GM19467 (cell line): Measurements from ENCODE around the gene GRIN1.

ENCODE experiments used
- ATAC-seq: cut with Tn5 transposase; IDR thresholded peaks from one replicate; pipeline ENCODE4 v1.9.1; 2021; ENCODE audit warnings: mild to moderate bottlenecking, moderate library complexity; ENCODE audit not compliant: unreplicated experiment

GRIN1 gene

GRCh38 chr9:137138722-137139467, at the start of gene GRIN1:
Gene GRIN1, plus strand, starts transcription at chr9:137139154. Its CDS starts 333 bp downstream, at chr9:137139487.
- no peak for ATAC-seq

DNA sequence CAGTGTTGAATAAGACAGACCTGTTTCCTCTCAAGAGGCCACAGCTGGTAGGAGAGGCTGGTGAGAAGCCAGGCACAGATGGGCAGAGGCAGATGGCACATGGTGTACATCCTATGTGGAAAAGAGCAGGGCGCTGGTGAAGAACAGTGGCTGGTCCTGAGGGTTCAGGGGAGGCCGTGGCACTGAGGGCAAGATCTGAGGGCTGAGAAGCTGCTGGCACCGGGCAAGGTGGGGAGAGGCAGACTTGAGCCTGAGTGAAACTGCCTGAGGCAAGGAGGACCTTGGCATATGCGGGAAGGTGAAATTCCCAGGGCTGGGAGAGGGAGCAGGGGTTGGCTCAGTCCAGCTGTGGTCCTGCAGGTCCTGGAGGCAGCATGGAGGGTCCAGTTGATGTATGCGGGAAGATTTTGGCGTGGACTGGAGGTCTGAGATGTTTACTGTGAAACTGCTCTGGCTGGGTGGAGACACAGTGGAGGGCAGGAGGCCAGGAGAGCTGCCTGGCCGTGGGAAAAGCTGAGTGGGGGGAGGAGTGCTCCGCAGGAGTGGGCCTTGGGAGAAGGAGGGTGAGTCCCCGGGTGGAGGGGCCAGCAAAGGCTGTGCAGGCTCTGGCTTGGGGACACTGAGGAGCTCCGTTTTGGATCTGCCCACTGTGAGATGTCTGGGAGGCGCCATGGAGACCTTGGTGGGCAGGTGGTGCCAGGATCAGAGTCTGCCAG, 49.6 kb upstream of the GRIN1 start:
- ATAC-seq, result no peak

- ATAC-seq, result peak; percentile 79
Measured at GRCh38 chr9:137095664-137096517, 43.1 kb upstream of the GRIN1 start.

DNA sequence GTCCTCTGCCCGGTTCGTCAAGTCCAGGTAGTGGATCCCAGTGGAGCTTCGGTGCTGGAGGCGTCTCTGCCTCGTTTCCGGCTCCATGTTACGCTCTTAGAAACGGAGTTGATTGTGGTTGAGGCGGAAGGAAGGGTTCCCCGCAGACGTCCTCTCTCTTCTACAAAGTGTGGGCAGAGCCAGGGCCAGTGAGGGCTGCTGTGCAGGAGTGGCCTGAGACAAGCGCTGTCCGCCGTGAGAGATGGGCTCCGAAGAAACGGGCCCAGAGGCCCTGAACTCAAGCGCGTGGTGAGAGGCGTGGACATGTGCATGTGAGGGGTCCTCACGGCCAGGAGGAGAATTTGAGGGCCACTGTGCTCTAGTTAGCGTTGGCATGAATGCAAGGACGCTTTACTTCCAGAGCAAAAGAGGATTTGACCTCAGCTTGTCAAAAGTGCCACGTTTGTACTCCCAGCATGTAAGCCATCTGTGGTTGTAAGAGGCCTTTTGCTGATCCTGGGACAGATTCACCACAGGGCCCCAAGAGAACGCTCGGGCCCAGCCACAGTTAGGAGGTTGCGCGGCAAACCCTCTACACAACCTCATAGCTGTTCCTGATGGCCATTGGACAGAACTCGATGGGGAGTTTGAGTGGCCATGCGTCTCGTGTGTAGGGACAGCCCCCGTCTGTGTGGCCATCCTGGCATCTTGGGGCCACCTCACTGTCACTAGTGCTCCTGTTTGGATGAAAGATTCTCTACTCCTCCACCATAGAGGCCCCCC, 42.0 kb upstream of the GRIN1 start:
- no peak for ATAC-seq

GRCh38 chr9:137097761-137098462, 41.0 kb upstream of the GRIN1 start:
- no peak for ATAC-seq

DNA sequence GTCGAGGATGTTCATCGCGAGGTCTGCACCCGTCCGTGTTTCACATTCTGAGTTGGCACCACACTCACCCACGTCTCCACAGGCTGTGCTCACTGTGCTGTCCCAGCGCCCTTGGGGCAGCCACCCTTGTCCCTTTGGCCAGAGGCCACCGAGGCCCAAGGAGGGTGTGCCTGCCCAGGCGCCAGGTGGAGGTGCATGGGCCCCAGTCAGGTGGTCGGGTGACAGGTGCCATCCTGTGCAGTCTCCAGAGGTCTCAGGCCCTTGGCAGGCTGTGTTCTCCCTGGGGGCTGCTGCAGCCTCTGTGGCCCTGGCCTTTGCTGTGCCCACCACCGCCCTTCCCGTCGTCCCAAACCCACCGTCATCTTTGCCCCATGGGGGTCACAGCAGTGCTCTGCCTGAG, 39.7 kb upstream of the GRIN1 start:
- ATAC-seq, result no peak

DNA sequence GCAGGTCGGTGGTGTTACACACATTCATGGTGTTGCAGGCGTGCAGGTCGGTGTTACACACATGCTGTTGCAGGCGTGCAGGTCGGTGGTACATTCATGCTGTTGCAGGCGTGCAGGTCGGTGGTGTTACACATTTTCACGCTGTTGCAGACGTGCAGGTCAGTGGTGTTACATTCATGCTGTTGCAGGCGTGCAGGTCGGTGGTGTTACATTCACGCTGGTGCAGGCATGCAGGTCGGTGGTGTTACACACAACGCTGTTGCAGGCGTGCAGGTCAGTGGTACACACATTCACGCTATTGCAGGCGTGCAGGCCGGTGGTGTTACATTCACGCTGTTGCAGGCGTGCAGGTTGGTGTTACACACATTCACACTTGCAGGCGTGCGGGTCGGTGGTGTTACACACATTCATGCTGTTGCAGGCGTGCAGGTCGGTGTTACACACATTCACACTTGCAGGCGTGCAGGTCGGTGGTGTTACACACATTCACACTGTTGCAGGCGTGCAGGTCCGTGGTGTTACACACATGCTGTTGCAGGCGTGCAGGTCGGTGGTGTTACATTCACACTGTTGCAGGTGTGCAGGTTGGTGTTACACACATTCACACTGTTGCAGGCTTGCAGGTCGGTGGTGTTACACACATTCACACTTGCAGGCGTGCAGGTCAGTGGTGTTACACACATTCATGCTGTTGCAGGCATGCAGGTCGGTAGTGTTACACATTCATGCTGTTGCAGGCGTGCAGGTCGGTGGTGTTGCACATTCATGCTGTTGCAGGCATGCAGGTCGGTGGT, 35.6 kb upstream of the GRIN1 start:
- no peak for ATAC-seq

DNA sequence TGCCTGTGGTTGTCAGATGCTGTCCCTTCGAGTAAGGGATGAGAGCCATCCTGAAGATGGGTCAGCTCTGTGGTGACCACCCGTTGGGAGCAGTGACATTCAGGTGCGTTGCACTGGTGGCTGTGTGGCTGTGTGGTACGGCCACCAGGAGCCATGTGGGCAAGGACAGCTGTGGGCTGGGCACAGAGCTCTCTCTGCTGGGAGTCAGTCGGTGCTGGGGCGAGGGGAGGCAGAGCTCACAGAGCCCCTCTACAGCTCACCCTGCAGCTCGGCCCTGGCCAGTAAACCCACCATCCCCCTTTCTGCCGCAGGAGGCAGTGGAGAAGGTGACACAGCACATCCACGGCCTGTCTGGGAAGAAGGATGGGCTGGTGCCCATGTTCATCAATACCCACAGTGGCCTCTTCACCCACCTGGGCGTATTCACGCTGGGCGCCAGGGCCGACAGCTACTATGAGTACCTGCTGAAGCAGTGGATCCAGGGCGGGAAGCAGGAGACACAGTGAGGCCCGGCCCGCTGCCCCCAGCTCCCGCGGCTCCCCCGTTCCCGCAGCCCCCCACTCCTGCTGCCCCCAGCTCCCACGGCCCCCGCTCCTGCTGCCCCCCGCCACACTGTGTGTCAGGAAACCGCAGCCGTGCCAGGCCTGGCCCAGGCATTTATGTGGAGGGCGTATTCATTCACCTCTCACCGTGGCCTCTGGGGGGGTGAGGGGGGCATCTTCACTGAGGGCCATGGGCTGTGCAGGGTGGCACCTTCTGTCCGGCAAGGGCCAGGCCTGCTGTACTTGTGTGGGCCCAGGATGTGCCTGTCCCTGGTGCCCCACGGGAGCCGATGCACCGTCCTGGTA, 32.9 kb upstream of the GRIN1 start:
- ATAC-seq, result no peak

GRCh38 chr9:137106662-137107250, 32.2 kb upstream of the GRIN1 start:
- ATAC-seq, result no peak

DNA sequence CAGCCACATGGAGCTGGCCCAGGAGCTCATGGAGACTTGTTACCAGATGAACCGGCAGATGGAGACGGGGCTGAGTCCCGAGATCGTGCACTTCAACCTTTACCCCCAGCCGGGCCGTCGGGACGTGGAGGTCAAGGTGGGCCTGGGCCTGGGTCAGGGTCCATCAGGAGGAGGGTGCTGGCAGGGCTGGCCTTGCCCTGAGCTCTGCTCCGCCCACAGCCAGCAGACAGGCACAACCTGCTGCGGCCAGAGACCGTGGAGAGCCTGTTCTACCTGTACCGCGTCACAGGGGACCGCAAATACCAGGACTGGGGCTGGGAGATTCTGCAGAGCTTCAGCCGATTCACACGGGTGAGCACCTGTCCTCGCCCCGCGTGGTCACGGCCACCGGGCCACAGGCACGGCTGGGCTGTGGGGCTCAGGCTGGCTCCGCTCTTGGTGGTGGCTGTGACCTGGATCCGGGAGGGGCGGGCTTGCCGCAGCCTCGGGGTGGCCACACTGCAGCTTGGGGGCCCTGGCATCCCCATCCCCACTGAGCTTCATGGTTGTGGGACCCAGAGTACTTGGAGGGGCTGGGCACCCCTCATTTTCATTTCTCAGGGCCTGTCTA, 31.5 kb upstream of the GRIN1 start:
- no peak for ATAC-seq

DNA sequence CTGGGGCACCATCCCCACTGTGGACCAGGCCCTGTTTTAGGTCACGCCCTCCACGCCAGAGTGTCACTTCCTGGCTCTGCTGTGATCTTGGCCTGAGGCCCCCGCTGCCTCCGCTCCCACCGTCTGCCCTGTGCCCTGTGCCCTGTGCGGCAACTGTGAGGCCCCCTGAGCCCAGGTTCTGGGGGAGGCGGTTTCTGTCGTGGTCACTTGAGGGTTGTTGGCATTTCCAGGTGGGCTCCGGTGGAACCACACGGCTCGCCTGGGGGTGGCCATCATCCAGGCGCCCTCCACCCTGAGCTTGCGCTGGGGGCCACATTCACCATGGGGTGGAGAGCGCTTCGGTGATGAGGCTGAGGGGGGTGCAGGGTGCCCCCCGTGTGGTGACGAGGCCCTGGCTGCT, 31.0 kb upstream of the GRIN1 start:
- ATAC-seq, result no peak

DNA sequence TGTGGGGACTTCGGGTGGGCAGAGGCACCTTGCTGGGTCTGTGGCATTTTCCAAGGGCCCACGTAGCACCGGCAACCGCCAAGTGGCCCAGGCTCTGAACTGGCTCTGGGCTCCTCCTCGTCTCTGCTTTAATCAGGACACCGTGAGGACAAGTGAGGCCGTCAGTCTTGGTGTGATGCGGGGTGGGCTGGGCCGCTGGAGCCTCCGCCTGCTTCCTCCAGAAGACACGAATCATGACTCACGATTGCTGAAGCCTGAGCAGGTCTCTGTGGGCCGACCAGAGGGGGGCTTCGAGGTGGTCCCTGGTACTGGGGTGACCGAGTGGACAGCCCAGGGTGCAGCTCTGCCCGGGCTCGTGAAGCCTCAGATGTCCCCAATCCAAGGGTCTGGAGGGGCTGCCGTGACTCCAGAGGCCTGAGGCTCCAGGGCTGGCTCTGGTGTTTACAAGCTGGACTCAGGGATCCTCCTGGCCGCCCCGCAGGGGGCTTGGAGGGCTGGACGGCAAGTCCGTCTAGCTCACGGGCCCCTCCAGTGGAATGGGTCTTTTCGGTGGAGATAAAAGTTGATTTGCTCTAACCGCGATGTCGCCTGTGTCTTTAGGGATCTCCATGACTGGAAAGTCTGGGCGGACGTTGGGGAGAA, 30.2 kb upstream of the GRIN1 start:
- ATAC-seq, result no peak

- no peak for ATAC-seq
Measured at GRCh38 chr9:137109250-137110146, 29.5 kb upstream of the GRIN1 start.

DNA sequence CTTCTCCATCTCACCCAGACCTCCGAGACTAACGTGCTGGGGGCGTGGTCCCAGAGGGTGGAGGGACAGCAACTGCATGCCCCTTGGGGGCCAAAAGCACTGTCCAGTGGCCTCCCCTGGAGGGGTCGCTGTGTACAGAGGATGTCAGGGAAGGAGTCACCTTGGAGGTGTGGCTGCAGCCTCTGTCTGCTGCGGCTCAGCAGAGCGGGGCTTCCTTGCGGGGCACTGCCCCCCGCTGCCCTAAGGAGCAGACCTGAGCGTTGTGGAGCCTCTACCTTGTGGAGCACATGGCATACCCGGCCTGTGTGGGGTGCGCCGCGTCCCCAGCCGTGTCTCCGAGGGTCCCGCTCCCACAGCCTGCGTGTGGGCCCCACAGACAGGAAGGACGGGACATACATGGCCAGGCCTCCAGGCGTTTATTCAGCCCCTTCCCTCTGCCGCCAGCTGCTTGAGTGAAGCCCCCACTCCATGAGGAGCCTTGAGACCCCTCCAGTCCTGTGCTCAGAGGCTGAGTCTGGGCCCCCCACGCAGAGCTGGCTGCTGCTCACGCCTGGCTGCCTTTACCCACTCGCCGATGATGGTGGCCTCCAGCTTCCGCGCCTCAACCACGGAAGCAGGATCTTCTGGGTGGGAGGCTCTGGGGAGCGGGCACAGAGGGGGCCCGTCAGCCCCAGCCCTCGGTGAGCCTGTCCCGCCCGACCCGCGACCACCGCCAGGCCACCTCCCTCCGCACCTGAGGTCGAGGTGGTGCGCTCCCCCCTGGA, 28.6 kb upstream of the GRIN1 start:
- no peak for ATAC-seq
